Activated CD8-positive, alpha-beta memory T cell treated with anti-CD3 and anti-CD28 coated beads, Interleukin-2, amount 50 U/mL, for 1 hour (primary cell): Measurements from ENCODE around the gene ZBTB7C.

Experiments used
- DNase-seq: peaks from one replicate; pipeline ENCODE4 v3.0.0-alpha.2; 2020; ENCODE audit errors: extremely low read depth

Gene ZBTB7C

DNA sequence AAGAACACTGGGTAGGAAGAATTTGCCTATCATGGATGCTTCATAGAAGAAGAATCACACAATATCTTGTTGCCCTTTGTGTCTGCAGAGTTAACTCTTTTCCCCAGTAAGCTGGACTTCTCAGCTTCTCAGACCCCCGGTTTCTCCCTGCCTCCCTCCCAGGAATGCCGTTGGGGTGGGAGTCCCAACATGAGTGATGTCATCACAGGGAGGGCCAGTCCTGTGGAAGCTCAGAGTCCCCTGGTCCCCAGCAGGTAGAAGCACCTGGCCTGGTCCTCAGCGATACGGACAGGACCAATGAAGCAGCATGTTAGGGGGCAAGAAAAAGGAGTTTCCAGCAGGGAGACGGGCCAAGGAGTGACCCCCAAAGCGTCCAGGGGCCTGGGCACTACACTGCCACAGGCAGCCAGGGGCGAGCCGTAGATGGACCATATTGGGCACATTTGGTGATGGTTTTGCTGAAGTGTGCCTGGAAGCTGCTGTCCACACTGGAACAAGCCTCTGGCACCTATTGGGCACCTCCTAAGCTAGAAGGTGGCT is 242.8 kb downstream of the ZBTB7C start:
- DNase-seq = no peak

GRCh38 chr18:48165111-48165866 is 243.9 kb downstream of the ZBTB7C start:
- DNase-seq = no peak

DNA sequence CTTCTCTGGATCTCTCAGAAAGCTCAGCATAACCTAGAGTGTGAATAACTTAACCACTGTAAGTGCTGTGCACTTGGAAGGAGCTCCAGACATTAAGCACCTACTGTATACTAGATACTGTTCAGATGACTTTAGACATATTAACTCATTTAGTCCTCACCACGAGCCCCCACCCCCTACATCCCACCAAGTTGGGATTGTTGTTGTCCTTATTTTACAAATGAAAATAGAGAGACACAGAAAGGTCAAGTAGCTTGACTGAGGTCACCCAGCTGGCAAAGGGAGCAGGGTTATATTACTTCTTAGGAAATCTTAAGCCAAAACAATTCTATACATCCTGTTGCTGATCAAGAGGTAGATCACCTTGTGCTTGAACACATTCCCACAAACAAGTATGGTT is 244.5 kb downstream of the ZBTB7C start:
- DNase-seq = no peak

- DNase-seq = no peak
Measured at GRCh38 chr18:48164116-48164515, 245.1 kb downstream of the ZBTB7C start.

GRCh38 chr18:48163738-48164115 is 245.5 kb downstream of the ZBTB7C start:
- no peak for DNase-seq

DNA sequence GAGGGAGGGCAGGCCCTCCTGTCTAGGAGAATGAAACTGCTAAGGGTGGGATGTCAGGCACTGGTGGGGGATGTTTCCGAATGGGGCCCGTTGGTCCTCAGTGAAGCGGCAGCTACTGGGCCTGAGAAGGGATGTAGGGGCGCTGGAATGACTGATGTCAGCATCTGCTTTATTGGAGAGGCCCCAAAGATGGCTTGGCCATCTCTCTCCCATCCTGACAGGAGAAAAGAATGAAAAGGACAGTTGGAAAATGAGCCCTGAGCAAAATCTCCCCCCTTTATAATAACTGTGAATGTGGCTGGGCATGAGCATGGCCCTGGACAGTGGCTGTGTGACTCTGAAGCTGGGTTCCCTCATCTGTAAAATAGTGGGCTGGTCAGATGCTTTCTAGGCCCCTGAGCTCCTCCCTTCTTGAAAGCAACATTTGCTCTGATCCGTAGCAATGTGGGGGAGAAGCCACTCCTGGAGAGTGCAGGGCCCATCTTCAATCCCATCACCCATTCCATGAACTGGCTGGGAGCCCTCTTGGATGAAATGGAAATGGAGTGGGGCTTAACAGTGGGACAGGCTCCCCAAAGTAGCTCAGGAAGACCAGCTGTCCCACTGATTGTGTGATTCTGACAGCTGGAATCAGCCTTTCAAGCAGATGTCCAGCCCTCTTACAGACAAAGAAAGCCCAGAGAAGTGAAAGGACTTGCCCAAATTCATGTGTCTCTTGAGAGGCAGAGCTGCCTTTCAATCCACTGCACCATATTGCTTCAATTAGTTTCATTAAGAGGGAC is 246.0 kb downstream of the ZBTB7C start:
- DNase-seq = no peak

GRCh38 chr18:48161911-48162698 is 247.1 kb downstream of the ZBTB7C start:
- no peak for DNase-seq

GRCh38 chr18:48161191-48161910 is 247.8 kb downstream of the ZBTB7C start:
- DNase-seq = no peak

GRCh38 chr18:48160622-48161021 is 248.6 kb downstream of the ZBTB7C start:
- no peak for DNase-seq

- DNase-seq = no peak
Measured at GRCh38 chr18:48159816-48160215, 249.4 kb downstream of the ZBTB7C start.

GRCh38 chr18:48158721-48159120 is 250.5 kb downstream of the ZBTB7C start:
- no peak for DNase-seq

- DNase-seq = no peak
Measured at GRCh38 chr18:48157956-48158355, 251.2 kb downstream of the ZBTB7C start.

DNA sequence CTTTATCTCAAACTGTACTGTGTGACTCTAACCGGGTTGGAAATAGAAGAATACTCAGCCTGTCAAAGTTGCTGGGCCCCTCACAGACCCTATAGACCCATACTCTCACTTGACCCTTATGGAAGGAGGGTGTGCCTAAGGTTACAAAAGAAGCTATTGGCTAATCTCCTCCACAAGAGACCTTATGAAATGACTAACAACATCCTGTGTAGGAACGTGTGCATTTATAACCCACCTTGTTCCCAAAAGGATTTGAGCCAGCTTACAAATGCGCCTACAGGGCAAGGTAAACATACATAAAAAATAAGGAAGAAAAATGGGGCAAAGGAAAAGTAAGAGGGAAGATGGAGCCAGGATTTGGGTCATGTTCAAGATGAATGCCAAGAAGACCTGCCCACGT is 253.3 kb downstream of the ZBTB7C start:
- DNase-seq = no peak

DNA sequence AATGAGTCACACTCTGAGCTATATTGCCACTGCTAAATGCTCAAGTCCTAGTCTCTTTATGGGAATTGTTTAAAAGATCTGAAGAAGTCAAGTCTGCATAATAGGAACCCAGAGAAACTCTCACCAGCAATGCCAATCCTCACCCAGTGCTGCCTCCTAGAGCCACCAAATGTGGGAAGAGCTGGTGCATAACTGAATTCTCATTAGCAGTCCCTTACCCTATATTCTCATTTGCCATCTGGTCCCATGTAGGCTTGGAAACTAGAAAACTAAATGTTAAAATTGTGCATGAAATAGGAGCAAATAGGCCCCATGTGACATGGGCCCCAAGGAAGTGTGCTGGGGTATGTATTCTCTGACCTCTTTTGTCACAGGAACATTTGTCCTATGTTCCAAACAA is 254.4 kb downstream of the ZBTB7C start:
- DNase-seq = no peak

- DNase-seq = no peak
Measured at GRCh38 chr18:48153613-48154481, 255.3 kb downstream of the ZBTB7C start.

DNA sequence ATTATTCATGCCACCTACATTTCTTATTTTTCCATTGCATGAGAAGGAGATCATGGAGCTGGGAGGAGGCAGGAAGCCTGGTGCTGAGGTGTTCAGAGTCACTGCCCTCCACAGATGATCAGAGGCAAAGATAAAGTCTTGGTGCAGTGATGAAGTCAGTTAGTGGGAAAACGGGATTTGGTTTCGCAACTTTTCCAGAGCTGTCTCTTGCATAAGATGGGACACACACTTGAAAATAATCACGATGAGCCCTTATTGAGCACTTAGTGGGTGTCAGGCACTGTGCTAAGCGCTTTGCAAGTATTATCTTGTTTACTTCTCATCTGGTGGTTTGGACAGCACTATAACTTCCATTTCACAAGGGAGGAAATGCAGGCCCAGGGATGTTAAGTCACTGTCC is 256.6 kb downstream of the ZBTB7C start:
- DNase-seq = no peak

GRCh38 chr18:48151421-48152065 is 257.6 kb downstream of the ZBTB7C start:
- no peak for DNase-seq

DNA sequence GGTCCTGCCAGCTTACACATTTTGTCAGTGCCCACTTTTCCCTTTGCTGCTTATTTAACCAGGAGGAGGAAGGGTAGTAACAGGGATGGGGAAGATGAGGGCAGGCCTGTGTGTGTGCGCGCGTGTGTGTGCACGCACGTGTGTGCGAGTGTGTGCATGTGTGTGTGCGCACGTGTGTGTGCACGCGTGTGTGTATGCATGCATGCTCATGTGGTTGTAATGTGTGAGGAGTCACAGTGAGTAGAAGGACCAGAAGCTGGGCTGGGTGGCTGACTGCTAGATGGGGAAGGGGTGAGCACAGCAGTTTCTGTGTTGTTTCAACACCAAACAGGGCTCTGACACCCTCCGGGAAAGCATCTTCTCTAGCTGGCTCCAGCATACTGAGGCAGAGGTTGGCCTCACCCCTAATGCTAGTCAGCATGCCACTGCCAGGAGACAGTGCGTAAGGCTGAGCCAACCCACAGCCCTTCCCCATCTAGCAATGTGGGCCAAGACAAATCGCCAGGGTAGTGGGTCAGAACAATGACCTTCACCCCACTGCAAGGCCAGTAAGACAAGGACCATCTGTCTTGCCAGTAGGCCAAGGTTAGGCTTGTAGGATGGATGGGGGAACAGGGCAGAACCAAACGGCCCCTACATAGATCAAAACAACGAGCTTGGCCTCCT is 260.0 kb downstream of the ZBTB7C start:
- DNase-seq = no peak

GRCh38 chr18:48142994-48143393 is 266.2 kb downstream of the ZBTB7C start:
- DNase-seq = no peak

DNA sequence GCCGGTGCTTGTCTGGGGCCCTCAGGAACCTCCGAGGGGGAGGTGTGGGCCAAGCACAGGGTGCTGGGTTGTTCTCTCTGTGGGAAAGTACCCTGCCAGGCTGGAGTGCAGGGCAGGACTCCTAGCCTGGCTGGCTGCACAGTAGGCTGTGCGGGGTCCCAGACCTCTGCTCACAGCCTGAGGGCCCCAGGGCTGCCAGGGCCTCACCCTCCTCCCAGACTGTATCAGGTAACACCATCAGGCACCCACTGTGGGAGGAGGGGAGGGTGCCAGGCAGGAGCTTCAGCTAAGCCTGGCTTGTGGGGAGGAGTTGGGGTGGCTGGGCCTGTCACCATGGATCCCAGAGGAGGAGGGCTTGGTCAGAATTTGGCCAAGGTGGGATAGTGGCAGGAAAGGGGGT is 266.8 kb downstream of the ZBTB7C start:
- no peak for DNase-seq
